K562 (cell line): ENCODE measurements around the gene RUNX1. TPM values are rescaled to one million over a fixed set of nuclear protein-coding genes. Genes with fewer than 3 reads are reported as not detected.

Source experiments
- KAT2B ChIP-seq: IDR thresholded peaks from one replicate; pipeline ENCODE4 v1.6.1; 2012; ENCODE audit warnings: low read depth, mild to moderate bottlenecking, control low read depth, inconsistent platforms, low read length, moderate library complexity
- RBM14 ChIP-seq: fragments of 200-400 bp; formaldehyde crosslinking; IDR thresholded peaks from 2 replicates; pipeline ENCODE4 v1.6.1; 2018; ENCODE audit warnings: low read depth, mild to moderate bottlenecking, low read length, moderate library complexity, borderline replicate concordance; ENCODE audit not compliant: insufficient read depth
- VEZF1 ChIP-seq: fragments of 200-800 bp; sonication (Bioruptor generic); IDR thresholded peaks from 2 replicates; pipeline ENCODE4 v1.6.1; 2017; ENCODE audit warnings: missing genetic modification characterization, missing compliant biosample characterization
- ZBTB9 ChIP-seq: fragments of 450-650 bp; formaldehyde crosslinking; IDR thresholded peaks from 2 replicates; pipeline ENCODE4 v1.4.0; 2020; ENCODE audit warnings: mild to moderate bottlenecking, moderate library complexity
- ZNF165 ChIP-seq: fragments of 250-450 bp; sonication (Bioruptor Pico); IDR thresholded peaks from 2 replicates; pipeline ENCODE4 v1.4.0; 2020; ENCODE audit warnings: borderline replicate concordance
- ZNF561 ChIP-seq: fragments of 450-650 bp; formaldehyde crosslinking; conservative IDR thresholded peaks from 2 replicates; pipeline ENCODE4 v1.4.0; 2020; ENCODE audit warnings: mild to moderate bottlenecking, moderate library complexity
- ZNF639 ChIP-seq, 2 experiments: fragments of 200-800 bp in 1 of 2; sonication (Bioruptor generic) in 1 of 2; sonication (generic) in 1 of 2; formaldehyde crosslinking in 1 of 2; IDR thresholded peaks in 1 of 2; conservative IDR thresholded peaks in 1 of 2; 2 replicates each; pipeline versions ENCODE4 v1.5.0 to v1.6.1; 2016 to 2020; ENCODE audit warnings: missing compliant biosample characterization in 1 of 2, missing genetic modification characterization in 1 of 2, missing genetic modification reagents in 1 of 2
- polyA plus RNA-seq, 8 experiments: library from polyadenylated mRNA; depleted of rRNA in 4 of 8; stranded (reverse) in 5 of 8; unstranded in 3 of 8; fragments of >200 nt; fragmentation: Nextera tagmentation in 2 of 8; fragmentation: Illumina TruSeq in 1 of 8; extraction: Ambion mirVana in 2 of 8; extraction: Trizol in 1 of 8; gene quantifications; 2 replicates each; pipeline versions ENCODE4 v1.2.1 to v1.2.3, GENCODE V29; 2011 to 2014; ENCODE audit warnings: inconsistent platforms in 1 of 8, missing spikeins in 1 of 8
- total RNA-seq, 7 experiments: library from RNA; depleted of rRNA in 6 of 7; stranded (reverse); fragments of >200 nt in 6 of 7; fragmentation: Illumina TruSeq in 2 of 7; extraction: Trizol in 2 of 7; gene quantifications; 2 replicates each; pipeline versions ENCODE4 v1.2.1 to v1.2.3, GENCODE V29; 2011 to 2021; ENCODE audit warnings: low replicate concordance in 1 of 7
- TF ChIP-seq, protein P1 (sequence below), 2 experiments: fragments of 250-450 bp in 1 of 2; fragments of 450-650 bp in 1 of 2; sonication (Bioruptor Pico) in 1 of 2; IDR thresholded peaks; 2 replicates each; pipeline versions ENCODE4 v1.6.1 to v1.8.0; 2016 to 2021; ENCODE audit warnings: mild to moderate bottlenecking in 2 of 2, moderate library complexity in 2 of 2, missing compliant biosample characterization in 1 of 2, missing genetic modification characterization in 1 of 2

RUNX1 gene
- total and polyA plus RNA-seq, 9 of the 15 experiments (the other 6 are each of a cell fraction or from before 2014, with no cell fraction given): 2.2 to 68.6 (median 17.8) TPM

GRCh38 chr21:34994766-34995631 is 54.1 kb downstream of the RUNX1 start (continued):
- TF ChIP-seq VEZF1 (CRISPR knock-in tag) (no peak), ZNF165 (0 out of 2 replicates have a peak, but pooled peaks have one; percentile 30), RBM14 (no peak), ZNF561 (CRISPR knock-in tag) (0 out of 2 replicates have a peak, but pooled peaks have one; percentile 7), KAT2B (no peak), ZBTB9 (CRISPR knock-in tag) (0 out of 2 replicates have a peak, but pooled peaks have one; percentile 39), ZNF639 (CRISPR knock-in tag; conservative IDR thresholded peaks at IDR 0.05 in 1 of 2, IDR thresholded peaks at IDR 0.05 in 1 of 2) (no peak)
- TF ChIP-seq, protein P1, sequence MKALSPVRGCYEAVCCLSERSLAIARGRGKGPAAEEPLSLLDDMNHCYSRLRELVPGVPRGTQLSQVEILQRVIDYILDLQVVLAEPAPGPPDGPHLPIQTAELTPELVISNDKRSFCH (CRISPR knock-in tag; IDR thresholded peaks at IDR 0.05): no peak
- TF ChIP-seq, protein P1 (tag; IDR thresholded peaks at IDR 0.05): 0 out of 2 replicates have a peak, but pooled peaks have one; percentile 25
